GM23248 (cell line): Measurements from ENCODE around the gene RAI1. TPM values are rescaled to one million over a fixed set of nuclear protein-coding genes. Genes with fewer than 3 reads are reported as not detected.
A peak's percentile ranks its signal among the peaks of the same experiment; 100 is the strongest.

Experiments
- DNase-seq: peaks from one replicate; pipeline ENCODE4 v3.0.0-alpha.2; 2015
- H2AFZ ChIP-seq: fragments of 200-600 bp; sonication (generic); 2 replicates; pipeline ENCODE4 v1.6.1; 2016; ENCODE audit warnings: antibody characterized with exemption
- H3F3A ChIP-seq: fragments of 200-600 bp; sonication (generic); 2 replicates; pipeline ENCODE4 v1.6.1; 2016; ENCODE audit warnings: mild to moderate bottlenecking, antibody characterized with exemption, mixed run types; ENCODE audit not compliant: insufficient read depth
- H3K27ac ChIP-seq: fragments of 200-600 bp; sonication (generic); 2 replicates; pipeline ENCODE4 v1.5.1; 2016; ENCODE audit warnings: mild to moderate bottlenecking
- H3K27me3 ChIP-seq: fragments of 200-600 bp; sonication (generic); replicated peaks from 2 replicates; pipeline ENCODE4 v1.6.1; 2016; ENCODE audit warnings: mild to moderate bottlenecking; ENCODE audit not compliant: insufficient read depth
- H3K36me3 ChIP-seq: fragments of 200-600 bp; sonication (generic); 2 replicates; pipeline ENCODE4 v1.6.1; 2016; ENCODE audit warnings: low read depth, mild to moderate bottlenecking
- H3K4me1 ChIP-seq: fragments of 200-600 bp; sonication (generic); 2 replicates; pipeline ENCODE4 v1.6.1; 2016; ENCODE audit warnings: mild to moderate bottlenecking; ENCODE audit not compliant: insufficient read depth
- H3K4me2 ChIP-seq: fragments of 200-600 bp; sonication (generic); one replicate; pipeline ENCODE4 v1.6.1; 2016; ENCODE audit warnings: mild to moderate bottlenecking; ENCODE audit not compliant: unreplicated experiment
- H3K4me3 ChIP-seq: fragments of 200-600 bp; sonication (generic); 2 replicates; pipeline ENCODE4 v1.5.1; 2016; ENCODE audit warnings: mild to moderate bottlenecking
- H3K79me2 ChIP-seq: fragments of 200-600 bp; sonication (generic); 2 replicates; pipeline ENCODE4 v1.6.1; 2016; ENCODE audit warnings: mild to moderate bottlenecking; ENCODE audit not compliant: insufficient read depth
- H3K9ac ChIP-seq: fragments of 200-600 bp; sonication (generic); 2 replicates; pipeline ENCODE4 v1.6.1; 2016; ENCODE audit warnings: mild to moderate bottlenecking
- H3K9me2 ChIP-seq: fragments of 200-600 bp; sonication (generic); 2 replicates; pipeline ENCODE4 v1.6.1; 2016; ENCODE audit warnings: mixed run types, mild to moderate bottlenecking, moderate library complexity; ENCODE audit not compliant: insufficient read depth
- H3K9me3 ChIP-seq: fragments of 200-600 bp; sonication (generic); one replicate; pipeline ENCODE4 v1.6.1; 2017; ENCODE audit warnings: low read depth
- H4K20me1 ChIP-seq: fragments of 200-600 bp; sonication (generic); 2 replicates; pipeline ENCODE4 v1.6.0; 2016; ENCODE audit not compliant: insufficient read depth
- EZH2 ChIP-seq: fragments of 200-600 bp; sonication (generic); IDR thresholded peaks from 2 replicates; pipeline ENCODE4 v1.6.1; 2018; ENCODE audit warnings: antibody characterized with exemption, mild to moderate bottlenecking; ENCODE audit not compliant: insufficient read depth, poor library complexity, severe bottlenecking
- EZH2phosphoT487 ChIP-seq: fragments of 200-600 bp; sonication (generic); IDR thresholded peaks from 2 replicates; pipeline ENCODE4 v1.6.1; 2018; ENCODE audit warnings: antibody characterized with exemption, moderate library complexity, mild to moderate bottlenecking, low read depth; ENCODE audit not compliant: insufficient read depth
- WGBS, 2 experiments: methylation state at CpG; one replicate each; pipeline ENCODE4 v1.1.6; 2015 to 2017; ENCODE audit warnings: low lambda C conversion rate in 2 of 2, low coverage in 1 of 2; ENCODE audit errors: missing lambda C conversion rate in 2 of 2; 5-methylcytosine and 5-hydroxymethylcytosine counted together
- in situ Hi-C: fragments of 300-500 bp; cut with MboI; formaldehyde crosslinking; loops from 2 replicates; pipeline ENCODE4 v1.15.0; 2020
- polyA plus RNA-seq: library from polyadenylated mRNA; unstranded; fragments of >200 nt; fragmentation: Nextera tagmentation; extraction: Ambion mirVana; gene quantifications from 2 replicates; pipeline ENCODE4 v1.2.1, GENCODE V29; 2016
- total RNA-seq: library from RNA; depleted of rRNA; stranded (reverse); fragments of >200 nt; shearing (Covaris generic); gene quantifications from 2 replicates; pipeline ENCODE4 v1.2.3, GENCODE V29; 2014

The RAI1 gene
- total and polyA plus RNA-seq, 2 experiments from 2014 or later = 5.2 to 9.1 TPM

GRCh38 chr17:17679243-17679642 lies 2.0 kb upstream of the RAI1 start:
- no peak overlapping the region for H2AFZ ChIP-seq
- no peaks in the 10 kb centered on the region for H3K9me3 ChIP-seq
- WGBS, 2 experiments = 80 to 82% methylated on average over 6 of the region's 6 CpGs
- H3K79me2 ChIP-seq = peaks cover 26% of the 10 kb centered on the region
- DNase-seq = no peak
- H3K27ac ChIP-seq = no peak overlapping the region
- H3F3A ChIP-seq = peaks cover 11% of the 10 kb centered on the region
- no peak overlapping the region for H3K4me2 ChIP-seq
- H3K4me3 ChIP-seq = no peak overlapping the region
- no peaks in the 10 kb centered on the region for H3K27me3 ChIP-seq
- no peak overlapping the region for H3K9ac ChIP-seq
- H4K20me1 ChIP-seq = no peaks in the 10 kb centered on the region
- H3K4me1 ChIP-seq = peaks cover 15% of the 10 kb centered on the region
- no peaks in the 10 kb centered on the region for H3K36me3 ChIP-seq
- in situ Hi-C loops = loop anchor here (25.0 kb wide), 2 partner anchors 183 to 358 kb away; partner anchors contain the start of genes ATPAF2 and GID4
- H3K9me2 ChIP-seq = no peaks in the 10 kb centered on the region
- no peak for TF ChIP-seq EZH2phosphoT487
- no peak for TF ChIP-seq EZH2

- DNase-seq = no peak
- Histone ChIP-seq H3K9me3 (no peaks in the 10 kb centered on the region), H3K27ac (no peak overlapping the region), H3K4me1 (peaks cover 17% of the 10 kb centered on the region), H3K4me2 (no peak overlapping the region), H3K36me3 (no peaks in the 10 kb centered on the region), H3K79me2 (peaks cover 31% of the 10 kb centered on the region), H2AFZ (no peak overlapping the region), H4K20me1 (no peaks in the 10 kb centered on the region), H3K9ac (no peak overlapping the region), H3F3A (peaks cover 16% of the 10 kb centered on the region), H3K4me3 (no peak overlapping the region), H3K9me2 (no peaks in the 10 kb centered on the region), H3K27me3 (no peaks in the 10 kb centered on the region)
- 88 to 92% methylated on average over 6 of the region's 6 CpGs for WGBS, 2 experiments
- TF ChIP-seq EZH2 = no peak
- no peak for TF ChIP-seq EZH2phosphoT487
- in situ Hi-C loops = loop anchor here (25.0 kb wide), 2 partner anchors 183 to 358 kb away; partner anchors contain the start of genes ATPAF2 and GID4
These were observed 1.5 kb upstream of the RAI1 start for GRCh38 chr17:17679748-17680147.

GRCh38 chr17:17680477-17681186 lies 626 bp upstream of the RAI1 start:
- H3K4me2 ChIP-seq = peak overlapping the region; percentile 67

GRCh38 chr17:17681744-17682292 lies 560 bp downstream of the RAI1 start:
- Histone ChIP-seq H3K27ac (peak overlapping the region; percentile 96), H3K27me3 (no peaks in the 10 kb centered on the region), H3K9me2 (no peaks in the 10 kb centered on the region), H3F3A (peaks cover 23% of the 10 kb centered on the region), H3K4me3 (peak overlapping the region; percentile 75), H3K9me3 (no peaks in the 10 kb centered on the region), H3K36me3 (no peaks in the 10 kb centered on the region), H3K9ac (peak overlapping the region; percentile 95), H4K20me1 (no peaks in the 10 kb centered on the region), H3K79me2 (peaks cover 52% of the 10 kb centered on the region), H2AFZ (peak overlapping the region; percentile 61), H3K4me2 (peak overlapping the region; percentile 76), H3K4me1 (peaks cover 29% of the 10 kb centered on the region)
- in situ Hi-C loops = loop anchor here (25.0 kb wide), 2 partner anchors 180 to 355 kb away; partner anchors contain the start of genes ATPAF2 and GID4
- TF ChIP-seq EZH2 = no peak
- TF ChIP-seq EZH2phosphoT487 = no peak
- 2 to 3% methylated on average over 21 to 54 of the region's 68 CpGs for WGBS, 2 experiments
- peak; percentile 78 for DNase-seq

More at GRCh38 chr17:17680477-17681186, 626 bp upstream of the RAI1 start:
- Histone ChIP-seq H3K9me2 (no peaks in the 10 kb centered on the region), H3K27me3 (no peaks in the 10 kb centered on the region), H3K9me3 (no peaks in the 10 kb centered on the region), H3K27ac (no peak overlapping the region), H3K79me2 (peaks cover 40% of the 10 kb centered on the region), H3K9ac (no peak overlapping the region; the same call in 1 of the 2 replicates), H3F3A (peaks cover 20% of the 10 kb centered on the region), H3K4me1 (peaks cover 22% of the 10 kb centered on the region), H4K20me1 (no peaks in the 10 kb centered on the region), H3K4me3 (peak overlapping the region; percentile 75), H3K36me3 (no peaks in the 10 kb centered on the region), H2AFZ (0 out of 2 replicates have a peak overlapping the region, but pooled peaks have one; percentile 30)
- in situ Hi-C loops = loop anchor here (25.0 kb wide), 2 partner anchors 182 to 357 kb away; partner anchors contain the start of genes ATPAF2 and GID4
- 44 to 48% methylated on average over 11 to 12 of the region's 12 CpGs for WGBS, 2 experiments
- no peak for TF ChIP-seq EZH2phosphoT487
- no peak for DNase-seq
